SK-N-MC (cell line): ENCODE measurements around the gene CLSTN2.

ENCODE experiments used
- EZH2 ChIP-seq: fragments of 200-600 bp; sonication (generic); IDR thresholded peaks from one replicate; pipeline ENCODE4 v1.6.1; 2017; ENCODE audit warnings: antibody characterized with exemption
- FOXP2 ChIP-seq: optimal IDR thresholded peaks from 2 replicates; pipeline ENCODE3; 2011; ENCODE audit warnings: mild to moderate bottlenecking, moderate library complexity; ENCODE audit not compliant: insufficient read depth; ENCODE audit errors: extremely low read length, control extremely low read depth
- POLR2AphosphoS5 ChIP-seq: IDR thresholded peaks from 2 replicates; pipeline ENCODE4 v1.6.1; 2012; ENCODE audit warnings: mild to moderate bottlenecking, low read depth, low read length, borderline replicate concordance

DNA sequence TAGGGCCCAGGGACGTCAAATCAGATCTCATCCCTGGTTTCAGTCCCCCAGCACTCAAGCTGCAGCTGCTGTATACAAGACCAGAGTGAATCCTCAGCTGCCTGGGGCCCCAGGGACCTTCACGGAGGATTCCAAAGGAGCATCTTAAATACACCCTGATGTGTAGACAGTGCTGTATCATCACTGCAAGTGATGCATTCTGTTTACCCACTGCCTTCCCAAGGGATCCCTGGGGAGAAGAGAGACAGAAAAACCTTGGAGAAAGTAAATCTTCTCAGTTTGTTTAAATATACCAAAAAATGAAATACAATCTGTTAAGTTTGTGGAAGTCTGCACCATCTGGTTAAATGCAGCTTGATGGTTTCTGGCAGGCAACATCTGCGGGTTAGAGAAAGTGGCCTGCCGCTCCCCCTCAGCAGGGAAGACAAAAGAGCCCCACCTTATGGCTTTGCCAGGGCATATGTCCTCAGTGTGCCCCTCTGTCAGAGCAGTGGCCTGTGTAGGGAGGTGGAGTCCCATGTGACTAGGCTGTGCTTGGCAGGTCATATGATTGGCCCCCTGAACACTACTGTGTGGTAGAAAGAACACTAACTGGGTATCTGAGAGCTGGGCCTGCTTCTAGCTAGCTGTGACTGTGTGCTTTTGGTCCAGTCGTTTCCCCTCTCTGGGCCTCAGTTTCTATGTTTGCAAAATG, 520.7 kb downstream of the CLSTN2 start:
- TF ChIP-seq POLR2AphosphoS5 (no peak), EZH2 (no peak), FOXP2 (no peak)
